ENCODE data around the gene PLCG2.

DNA sequence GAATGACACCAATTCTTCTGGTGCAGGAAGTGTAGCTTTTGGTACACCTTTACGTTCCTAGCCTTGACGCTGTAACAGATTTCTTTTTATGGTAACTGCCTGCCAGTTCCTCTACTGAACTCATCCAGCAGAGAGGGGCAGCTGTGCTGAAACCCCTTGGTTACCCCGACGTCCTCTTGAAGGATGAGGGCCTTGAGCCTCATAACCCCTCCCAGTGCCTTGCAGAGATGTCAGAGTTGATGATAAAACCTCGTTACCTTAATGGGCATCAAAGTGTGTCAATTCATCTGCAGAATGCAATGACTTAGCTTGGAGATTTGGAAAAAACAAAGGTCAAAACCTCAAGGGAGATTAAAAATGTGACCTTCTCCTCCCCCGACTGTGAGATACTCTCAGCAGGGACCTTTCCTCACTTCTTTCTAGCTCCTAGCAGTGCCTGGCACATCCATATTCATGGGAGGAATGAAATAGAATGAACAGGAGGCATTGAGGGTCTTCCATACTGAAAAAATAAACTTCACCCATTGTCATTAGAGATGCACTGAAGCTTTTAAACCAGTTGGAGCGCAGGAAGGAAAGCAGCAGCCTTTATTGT, 163.0 kb downstream of the PLCG2 start:
- TF ChIP-seq EZH2phosphoT487 (conservative IDR thresholded peaks at IDR 0.05; ENCODE audit: low read length) = no peak
- TF ChIP-seq, protein P1, sequence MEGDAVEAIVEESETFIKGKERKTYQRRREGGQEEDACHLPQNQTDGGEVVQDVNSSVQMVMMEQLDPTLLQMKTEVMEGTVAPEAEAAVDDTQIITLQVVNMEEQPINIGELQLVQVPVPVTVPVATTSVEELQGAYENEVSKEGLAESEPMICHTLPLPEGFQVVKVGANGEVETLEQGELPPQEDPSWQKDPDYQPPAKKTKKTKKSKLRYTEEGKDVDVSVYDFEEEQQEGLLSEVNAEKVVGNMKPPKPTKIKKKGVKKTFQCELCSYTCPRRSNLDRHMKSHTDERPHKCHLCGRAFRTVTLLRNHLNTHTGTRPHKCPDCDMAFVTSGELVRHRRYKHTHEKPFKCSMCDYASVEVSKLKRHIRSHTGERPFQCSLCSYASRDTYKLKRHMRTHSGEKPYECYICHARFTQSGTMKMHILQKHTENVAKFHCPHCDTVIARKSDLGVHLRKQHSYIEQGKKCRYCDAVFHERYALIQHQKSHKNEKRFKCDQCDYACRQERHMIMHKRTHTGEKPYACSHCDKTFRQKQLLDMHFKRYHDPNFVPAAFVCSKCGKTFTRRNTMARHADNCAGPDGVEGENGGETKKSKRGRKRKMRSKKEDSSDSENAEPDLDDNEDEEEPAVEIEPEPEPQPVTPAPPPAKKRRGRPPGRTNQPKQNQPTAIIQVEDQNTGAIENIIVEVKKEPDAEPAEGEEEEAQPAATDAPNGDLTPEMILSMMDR (IDR thresholded peaks at IDR 0.05; ENCODE audit: insufficient read depth, low read length, poor library complexity, severe bottlenecking) = no peak
